Measurements from ENCODE around the gene SATB2.

The SATB2 gene

DNA sequence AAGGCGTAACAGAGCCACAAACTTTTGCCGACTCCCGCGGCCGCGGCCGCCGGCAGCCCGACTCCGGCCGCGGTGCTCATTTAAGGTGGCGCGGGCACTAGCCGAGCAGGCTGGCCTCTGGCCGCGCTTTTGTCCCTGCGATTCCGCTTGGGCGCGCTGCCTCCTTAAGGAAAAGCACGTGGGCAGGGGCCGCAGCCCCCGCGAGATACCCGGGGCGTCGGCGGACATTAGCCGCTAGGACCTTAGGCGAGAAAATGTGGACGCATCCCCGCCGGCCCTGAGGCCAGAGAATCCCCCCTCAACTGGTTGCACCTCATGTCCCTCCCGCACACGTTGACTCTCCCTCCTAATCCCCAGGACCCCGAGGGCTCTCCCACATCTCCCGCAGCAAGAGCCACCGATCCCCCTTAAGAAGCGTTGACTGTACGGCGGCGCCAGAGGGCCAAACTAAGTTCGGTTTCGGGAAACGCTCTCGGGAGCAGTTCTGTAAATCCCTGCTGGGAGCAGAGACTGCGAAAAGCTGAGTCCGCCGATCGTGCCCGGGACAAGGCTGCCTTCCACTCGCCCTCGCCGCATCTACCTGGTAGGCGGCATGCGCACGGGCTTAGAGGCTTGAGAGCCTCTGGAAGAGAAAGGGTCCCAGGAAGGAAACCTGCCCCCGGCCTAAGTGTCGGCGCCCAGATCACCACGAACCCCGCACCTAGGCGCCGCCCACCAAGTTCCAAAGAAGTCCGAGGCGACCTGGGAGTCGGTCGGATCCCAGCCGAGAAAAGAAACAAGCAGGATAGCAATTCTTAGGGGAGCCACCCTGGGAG lies 1.8 kb upstream of the SATB2 start:
- peak overlapping the region; percentile 56 for H2AK5ac ChIP-seq (ENCODE audit: low read depth, low read length)
- no CpG with 5 or more reads among the region's 70 CpGs for WGBS, 2 donors (ENCODE audit: extremely low coverage in 2 of 2, insufficient read length in 2 of 2, insufficient replicate concordance in 1 of 2)
- H2BK5ac ChIP-seq (ENCODE audit: low read length) = peak overlapping the region; percentile 90
- peak overlapping the region; percentile 56 for H3K14ac ChIP-seq (ENCODE audit: low read length)
- no peaks in the 10 kb centered on the region for H3K36me3 ChIP-seq (replicated peaks in 1 of 2; ENCODE audit: control insufficient read depth in 2 of 2, insufficient read depth in 2 of 2, low read length in 2 of 2)
- H3K27ac ChIP-seq (replicated peaks; ENCODE audit: low read length) = peak overlapping the region; percentile 66
- no peaks in the 10 kb centered on the region for H3K79me1 ChIP-seq (ENCODE audit: low read depth, low read length)
- peak overlapping the region; percentile 93 for H3K9ac ChIP-seq (ENCODE audit: low read depth, low read length, poor library complexity)
- H2BK12ac ChIP-seq (ENCODE audit: low read length) = no peak overlapping the region
- no peak overlapping the region for H3K4ac ChIP-seq (ENCODE audit: low read length)
- peaks cover 0 to 8% of the 10 kb centered on the region in 2 donors for H3K9me3 ChIP-seq (replicated peaks in 1 of 2; ENCODE audit: control insufficient read depth in 2 of 2, insufficient read depth in 1 of 2, low read depth in 1 of 2, low read length in 2 of 2)
- H3K18ac ChIP-seq (ENCODE audit: low read length) = peak overlapping the region; percentile 99
- H3K4me1 ChIP-seq (ENCODE audit: control insufficient read depth in 2 of 2, insufficient read depth in 1 of 2, low read depth in 1 of 2, low read length in 2 of 2) = peaks cover 11 to 14% of the 10 kb centered on the region in 2 donors
- H2AFZ ChIP-seq (ENCODE audit: low read length) = peak overlapping the region; percentile 96
- H3K23ac ChIP-seq (ENCODE audit: low read depth, low read length, poor library complexity) = peak overlapping the region; percentile 80
- H3K27me3 ChIP-seq (ENCODE audit: control insufficient read depth in 3 of 3, insufficient read depth in 3 of 3, low read depth in 1 of 3, low read length in 3 of 3) = peaks cover 24 to 67% (median 31%) of the 10 kb centered on the region in 3 experiments
- no peak overlapping the region for H4K91ac ChIP-seq (ENCODE audit: low read depth, low read length, poor library complexity)
- H3K4me2 ChIP-seq (ENCODE audit: insufficient read depth, low read length, poor library complexity, severe bottlenecking) = peak overlapping the region; percentile 99
- peak; percentile 95 for DNase-seq (ENCODE audit: low spot score)
- peak overlapping the region; percentile 80 to 97 for H3K4me3 ChIP-seq (ENCODE audit: low read length in 2 of 2)
- no peak overlapping the region for H4K8ac ChIP-seq (ENCODE audit: low read depth, low read length)
- H2BK120ac ChIP-seq (ENCODE audit: low read depth, low read length) = no peak overlapping the region
- H2BK15ac ChIP-seq (ENCODE audit: low read length) = peak overlapping the region; percentile 67

DNA sequence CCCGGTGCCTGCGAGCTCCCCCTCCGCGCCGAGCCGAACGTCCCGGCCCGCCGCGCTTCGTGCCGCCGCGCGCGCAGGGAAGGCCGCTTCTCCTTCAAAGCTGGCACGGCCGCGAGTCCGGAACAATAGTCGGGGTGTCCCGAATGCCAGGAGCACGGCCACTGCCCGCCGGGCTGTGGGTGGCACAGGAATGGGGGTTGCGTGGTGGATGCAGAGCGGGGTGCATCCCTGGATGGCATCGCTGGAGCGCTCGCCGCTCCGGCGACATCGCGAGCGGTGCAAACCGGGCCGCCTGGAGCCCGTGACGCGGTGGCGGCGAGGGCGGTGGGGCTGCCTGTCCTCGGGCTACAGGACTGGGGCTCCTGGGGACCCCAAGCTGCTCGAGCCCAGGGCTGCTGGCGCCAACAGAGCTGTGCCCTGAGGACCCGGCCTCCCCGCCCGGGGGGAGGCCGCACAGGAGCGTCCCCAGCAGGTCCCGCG lies 1.1 kb upstream of the SATB2 start:
- Histone ChIP-seq H3K4me1 (ENCODE audit: control insufficient read depth in 2 of 2, insufficient read depth in 1 of 2, low read depth in 1 of 2, low read length in 2 of 2) (peaks cover 11 to 17% of the 10 kb centered on the region in 2 donors), H3K9me3 (replicated peaks in 1 of 2; ENCODE audit: control insufficient read depth in 2 of 2, insufficient read depth in 1 of 2, low read depth in 1 of 2, low read length in 2 of 2) (peaks cover 0 to 8% of the 10 kb centered on the region in 2 donors), H2AFZ (ENCODE audit: low read length) (peak overlapping the region; percentile 96), H2BK15ac (ENCODE audit: low read length) (peak overlapping the region; percentile 67), H3K79me1 (ENCODE audit: low read depth, low read length) (no peaks in the 10 kb centered on the region), H3K36me3 (replicated peaks in 1 of 2; ENCODE audit: control insufficient read depth in 2 of 2, insufficient read depth in 2 of 2, low read length in 2 of 2) (no peaks in the 10 kb centered on the region), H2AK5ac (ENCODE audit: low read depth, low read length) (peak overlapping the region; percentile 56), H2BK5ac (ENCODE audit: low read length) (peak overlapping the region; percentile 90), H3K27me3 (ENCODE audit: control insufficient read depth in 3 of 3, insufficient read depth in 3 of 3, low read depth in 1 of 3, low read length in 3 of 3) (peaks cover 18 to 61% (median 26%) of the 10 kb centered on the region in 3 experiments), H2BK12ac (ENCODE audit: low read length) (peak overlapping the region; percentile 97), H3K4me3 (ENCODE audit: low read length in 2 of 2) (peak overlapping the region; percentile 80 to 97), H2BK120ac (ENCODE audit: low read depth, low read length) (no peak overlapping the region), H3K23ac (ENCODE audit: low read depth, low read length, poor library complexity) (peak overlapping the region; percentile 80), H3K9ac (ENCODE audit: low read depth, low read length, poor library complexity) (peak overlapping the region; percentile 93), H4K8ac (ENCODE audit: low read depth, low read length) (no peak overlapping the region), H4K91ac (ENCODE audit: low read depth, low read length, poor library complexity) (no peak overlapping the region), H3K4me2 (ENCODE audit: insufficient read depth, low read length, poor library complexity, severe bottlenecking) (peak overlapping the region; percentile 99), H3K27ac (replicated peaks; ENCODE audit: low read length) (peak overlapping the region; percentile 65), H3K14ac (ENCODE audit: low read length) (peak overlapping the region; percentile 56), H3K18ac (ENCODE audit: low read length) (peak overlapping the region; percentile 99), H3K4ac (ENCODE audit: low read length) (no peak overlapping the region)
- peak; percentile 54 for DNase-seq (ENCODE audit: low spot score)
- no CpG with 5 or more reads among the region's 56 CpGs for WGBS, 2 donors (ENCODE audit: extremely low coverage in 2 of 2, insufficient read length in 2 of 2, insufficient replicate concordance in 1 of 2)

DNA sequence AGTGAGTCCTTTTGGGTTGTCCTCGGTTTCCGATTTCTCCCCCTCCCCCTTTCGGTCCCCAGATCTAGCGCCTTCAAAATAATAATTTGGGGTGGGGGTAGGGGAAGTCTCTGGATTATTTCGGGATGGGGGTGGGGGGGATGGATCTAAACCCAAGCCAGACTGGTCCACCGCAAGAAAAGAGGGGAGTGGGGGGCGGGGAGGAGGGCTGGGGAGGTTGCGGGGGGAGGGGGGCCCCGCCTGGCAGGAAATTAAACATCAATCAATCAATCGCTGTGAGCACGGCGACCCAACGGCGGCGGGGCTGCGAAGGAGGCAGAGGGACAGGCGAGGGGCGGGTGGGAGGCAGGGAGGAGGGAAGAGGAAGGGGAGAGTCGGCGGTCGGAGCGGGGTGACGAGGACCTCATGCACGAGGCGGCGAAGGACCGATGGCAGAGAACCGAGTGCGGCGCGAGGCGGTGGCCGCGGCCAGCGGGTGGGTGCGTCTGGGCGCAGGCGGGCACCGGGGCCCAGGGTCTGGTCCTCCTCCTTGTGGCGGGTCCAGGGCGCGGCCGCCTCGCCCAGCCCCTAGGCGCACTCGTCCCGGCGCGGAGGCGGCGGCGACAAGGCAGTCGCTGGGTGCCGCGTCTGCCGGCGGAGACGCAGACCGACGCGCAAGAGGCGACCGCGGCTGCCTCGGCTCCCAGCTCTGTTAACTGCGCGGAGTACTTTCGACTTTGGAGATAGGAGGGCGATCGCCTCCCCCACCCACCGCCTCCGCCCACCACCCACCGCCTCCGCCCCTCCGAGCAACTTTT lies 468 bp upstream of the SATB2 start:
- H2BK15ac ChIP-seq (ENCODE audit: low read length) = no peak overlapping the region
- no peak overlapping the region for H3K4ac ChIP-seq (ENCODE audit: low read length)
- H3K79me1 ChIP-seq (ENCODE audit: low read depth, low read length) = no peaks in the 10 kb centered on the region
- peak overlapping the region; percentile 90 for H2BK5ac ChIP-seq (ENCODE audit: low read length)
- peaks cover 0 to 4% of the 10 kb centered on the region in 2 donors for H3K9me3 ChIP-seq (replicated peaks in 1 of 2; ENCODE audit: control insufficient read depth in 2 of 2, insufficient read depth in 1 of 2, low read depth in 1 of 2, low read length in 2 of 2)
- peak overlapping the region; percentile 56 for H3K14ac ChIP-seq (ENCODE audit: low read length)
- H3K4me1 ChIP-seq (ENCODE audit: control insufficient read depth in 2 of 2, insufficient read depth in 1 of 2, low read depth in 1 of 2, low read length in 2 of 2) = peaks cover 8 to 17% of the 10 kb centered on the region in 2 donors
- no peak overlapping the region for H4K8ac ChIP-seq (ENCODE audit: low read depth, low read length)
- H3K4me2 ChIP-seq (ENCODE audit: insufficient read depth, low read length, poor library complexity, severe bottlenecking) = peak overlapping the region; percentile 99
- H3K27ac ChIP-seq (replicated peaks; ENCODE audit: low read length) = no peak overlapping the region
- DNase-seq (ENCODE audit: low spot score) = peak; percentile 41
- peak overlapping the region; percentile 93 for H3K9ac ChIP-seq (ENCODE audit: low read depth, low read length, poor library complexity)
- no peaks in the 10 kb centered on the region for H3K36me3 ChIP-seq (replicated peaks in 1 of 2; ENCODE audit: control insufficient read depth in 2 of 2, insufficient read depth in 2 of 2, low read length in 2 of 2)
- peak overlapping the region; percentile 80 to 97 for H3K4me3 ChIP-seq (ENCODE audit: low read length in 2 of 2)
- H2AK5ac ChIP-seq (ENCODE audit: low read depth, low read length) = no peak overlapping the region
- H2BK120ac ChIP-seq (ENCODE audit: low read depth, low read length) = no peak overlapping the region
- peak overlapping the region; percentile 85 for H3K23ac ChIP-seq (ENCODE audit: low read depth, low read length, poor library complexity)
- peak overlapping the region; percentile 89 for H3K18ac ChIP-seq (ENCODE audit: low read length)
- WGBS, 2 donors (ENCODE audit: extremely low coverage in 2 of 2, insufficient read length in 2 of 2, insufficient replicate concordance in 1 of 2) = no CpG with 5 or more reads among the region's 75 CpGs
- H3K27me3 ChIP-seq (ENCODE audit: control insufficient read depth in 3 of 3, insufficient read depth in 3 of 3, low read depth in 1 of 3, low read length in 3 of 3) = peaks cover 14 to 54% (median 22%) of the 10 kb centered on the region in 3 experiments
- H2BK12ac ChIP-seq (ENCODE audit: low read length) = no peak overlapping the region
- peak overlapping the region; percentile 96 for H2AFZ ChIP-seq (ENCODE audit: low read length)
- no peak overlapping the region for H4K91ac ChIP-seq (ENCODE audit: low read depth, low read length, poor library complexity)
